Neuronal stem cell (in vitro differentiated cells): Measurements from ENCODE around the gene PDGFB. TPM values are rescaled to one million over a fixed set of nuclear protein-coding genes. Genes with fewer than 3 reads are reported as not detected.

Experiments
- DNase-seq: peaks from one replicate; pipeline ENCODE4 v3.0.0-alpha.2; 2013; ENCODE audit warnings: low spot score
- H2AFZ ChIP-seq: one replicate; pipeline ENCODE4 v1.6.1; 2013; ENCODE audit warnings: mild to moderate bottlenecking, low read length, inconsistent platforms
- H2AK5ac ChIP-seq: 2 replicates; pipeline ENCODE4 v1.6.1; 2013; ENCODE audit warnings: low read depth, mild to moderate bottlenecking, inconsistent platforms, low read length, moderate library complexity, mixed read lengths
- H2BK120ac ChIP-seq: 2 replicates; pipeline ENCODE4 v1.6.1; 2013; ENCODE audit warnings: low read depth, mild to moderate bottlenecking, inconsistent platforms, low read length, moderate library complexity, mixed read lengths
- H2BK12ac ChIP-seq: one replicate; pipeline ENCODE4 v1.6.1; 2013; ENCODE audit warnings: low read length, inconsistent platforms
- H2BK15ac ChIP-seq: 2 replicates; pipeline ENCODE4 v1.6.1; 2013; ENCODE audit warnings: mild to moderate bottlenecking, low read length, inconsistent platforms, mixed read lengths
- H2BK5ac ChIP-seq: one replicate; pipeline ENCODE4 v1.6.1; 2013; ENCODE audit warnings: inconsistent platforms, mild to moderate bottlenecking, low read length, moderate library complexity
- H3K14ac ChIP-seq: one replicate; pipeline ENCODE4 v1.6.1; 2013; ENCODE audit warnings: low read length, inconsistent platforms
- H3K18ac ChIP-seq: 2 replicates; pipeline ENCODE4 v1.6.1; 2013; ENCODE audit warnings: low read length, inconsistent platforms
- H3K23ac ChIP-seq: 2 replicates; pipeline ENCODE4 v1.6.1; 2013; ENCODE audit warnings: low read depth, mild to moderate bottlenecking, mixed read lengths, low read length, inconsistent platforms; ENCODE audit not compliant: poor library complexity
- H3K27ac ChIP-seq: replicated peaks from 3 replicates; pipeline ENCODE4 v1.5.1; 2013; ENCODE audit warnings: low read length, inconsistent platforms
- H3K27me3 ChIP-seq, 3 experiments: 2 replicates each; pipeline ENCODE4 v1.6.1; 2013; ENCODE audit warnings: low read length in 3 of 3, mild to moderate bottlenecking in 2 of 3, inconsistent platforms in 1 of 3, low read depth in 1 of 3, mixed read lengths in 1 of 3, moderate library complexity in 1 of 3; ENCODE audit not compliant: control insufficient read depth in 3 of 3, insufficient read depth in 3 of 3
- H3K36me3 ChIP-seq, 2 donors: replicated peaks in 1 of 2; 2 replicates each; pipeline ENCODE4 v1.6.1; 2013; ENCODE audit warnings: low read length in 2 of 2; ENCODE audit not compliant: control insufficient read depth in 2 of 2, insufficient read depth in 2 of 2
- H3K4ac ChIP-seq: 2 replicates; pipeline ENCODE4 v1.6.1; 2013; ENCODE audit warnings: inconsistent platforms, mild to moderate bottlenecking, low read length, moderate library complexity
- H3K4me1 ChIP-seq, 2 donors: 1 replicate in 1 of 2; 2 replicates in 1 of 2; pipeline ENCODE4 v1.6.1; 2013; ENCODE audit warnings: low read length in 2 of 2, low read depth in 1 of 2; ENCODE audit not compliant: control insufficient read depth in 2 of 2, insufficient read depth in 1 of 2
- H3K4me2 ChIP-seq: one replicate; pipeline ENCODE4 v1.6.1; 2013; ENCODE audit warnings: mild to moderate bottlenecking, low read length, inconsistent platforms; ENCODE audit not compliant: insufficient read depth, poor library complexity, severe bottlenecking
- H3K4me3 ChIP-seq, 2 donors: 2 replicates each; pipeline ENCODE4 v1.5.1; 2013; ENCODE audit warnings: low read length in 2 of 2, mild to moderate bottlenecking in 2 of 2, inconsistent platforms in 1 of 2, moderate library complexity in 1 of 2
- H3K79me1 ChIP-seq: one replicate; pipeline ENCODE4 v1.6.1; 2013; ENCODE audit warnings: low read depth, mild to moderate bottlenecking, inconsistent platforms, low read length, moderate library complexity
- H3K9ac ChIP-seq: one replicate; pipeline ENCODE4 v1.6.1; 2013; ENCODE audit warnings: mild to moderate bottlenecking, low read depth, low read length, inconsistent platforms; ENCODE audit not compliant: poor library complexity
- H3K9me3 ChIP-seq, 2 donors: replicated peaks in 1 of 2; 2 replicates each; pipeline versions ENCODE3 to v1.6.1; 2013; ENCODE audit warnings: low read length in 2 of 2, mild to moderate bottlenecking in 2 of 2, inconsistent platforms in 1 of 2, low read depth in 1 of 2, mixed read lengths in 1 of 2, moderate library complexity in 1 of 2; ENCODE audit not compliant: control insufficient read depth in 2 of 2, insufficient read depth in 1 of 2
- H4K8ac ChIP-seq: one replicate; pipeline ENCODE4 v1.6.1; 2013; ENCODE audit warnings: low read depth, mild to moderate bottlenecking, inconsistent platforms, low read length, moderate library complexity
- H4K91ac ChIP-seq: one replicate; pipeline ENCODE4 v1.6.1; 2013; ENCODE audit warnings: low read length, low read depth, mild to moderate bottlenecking, inconsistent platforms; ENCODE audit not compliant: poor library complexity
- WGBS, 2 donors: extraction: QIAGEN DNeasy Blood & Tissue Kit; methylation state at CpG; one replicate each; pipeline ENCODE4 v1.1.7; 2013; ENCODE audit warnings: missing lambda C conversion rate in 2 of 2, mixed read lengths in 1 of 2; ENCODE audit not compliant: insufficient read length in 2 of 2, insufficient replicate concordance in 1 of 2; ENCODE audit errors: extremely low coverage in 2 of 2; 5-methylcytosine and 5-hydroxymethylcytosine counted together
- polyA plus RNA-seq, 2 experiments: library from polyadenylated mRNA; stranded (reverse); fragments of 200-250 nt; gene quantifications; one replicate each; pipeline ENCODE4 v1.2.3, GENCODE V29; 2013

Gene PDGFB
- 2.6 TPM for polyA plus RNA-seq (2013, experiment 1 of 2)
- polyA plus RNA-seq (2013, experiment 2 of 2), result 2.8 TPM

DNA sequence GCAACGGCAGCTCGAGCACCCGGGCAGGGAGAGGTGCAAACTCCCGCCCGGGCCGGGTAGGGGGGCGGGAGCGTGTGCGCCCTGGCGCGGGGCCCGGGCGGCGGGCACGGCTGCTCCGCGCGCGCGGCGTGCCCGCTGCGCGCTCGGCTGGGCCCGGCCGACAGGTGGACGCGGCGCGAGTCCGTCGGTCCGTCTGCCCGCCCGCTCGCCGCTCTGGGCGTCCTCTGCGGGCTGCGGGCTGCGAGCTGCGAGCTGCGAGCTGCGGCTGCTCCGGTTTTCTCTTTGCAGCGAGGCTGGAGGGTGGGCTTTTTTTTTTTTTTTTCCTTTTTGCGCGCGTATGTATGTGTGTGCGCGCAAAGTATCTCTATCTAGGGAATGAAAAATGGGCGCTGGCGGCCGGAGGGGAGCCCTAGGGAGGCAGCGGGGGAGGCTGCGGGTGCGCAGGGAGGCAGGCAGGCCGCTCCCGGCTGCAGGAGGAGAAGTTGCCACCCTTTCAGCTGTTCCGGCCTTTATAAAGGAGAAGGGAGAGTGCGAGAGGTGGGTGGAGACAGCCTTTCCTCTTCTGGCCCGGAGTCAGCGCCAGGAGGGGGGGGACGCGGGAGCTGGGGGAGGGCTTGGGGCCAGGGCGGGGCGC lies at the start of gene PDGFB:
Gene PDGFB, minus strand, starts transcription at position 487 of the 634 bp plus-strand sequence. CDS start 1,019 bp downstream, outside the sequence.
- H3K18ac ChIP-seq, result peak within 1 kb of the TSS; percentile 96
- H2BK12ac ChIP-seq, result peak within 1 kb of the TSS; percentile 68
- peak within 1 kb of the TSS; percentile 62 for H2BK5ac ChIP-seq
- no peaks in the 10 kb centered on the region for H3K9me3 ChIP-seq
- peak within 1 kb of the TSS; percentile 95 for H3K14ac ChIP-seq
- H3K23ac ChIP-seq, result peak within 1 kb of the TSS; percentile 76
- H2AFZ ChIP-seq, result peak within 1 kb of the TSS; percentile 88
- no peak within 1 kb of the TSS for H2BK120ac ChIP-seq
- H3K4ac ChIP-seq, result no peak within 1 kb of the TSS
- no peak for DNase-seq
- no peak within 1 kb of the TSS for H4K91ac ChIP-seq
- WGBS, 2 donors, result no CpG with 5 or more reads among the region's 68 CpGs
- peaks cover 16 to 57% (median 22%) of the 10 kb centered on the region in 3 experiments for H3K27me3 ChIP-seq
- H2AK5ac ChIP-seq, result peak within 1 kb of the TSS; percentile 90
- no peak within 1 kb of the TSS for H3K27ac ChIP-seq
- peak within 1 kb of the TSS; percentile 98 for H2BK15ac ChIP-seq
- no peaks in the 10 kb centered on the region for H3K79me1 ChIP-seq
- H4K8ac ChIP-seq, result no peak within 1 kb of the TSS
- peak within 1 kb of the TSS; percentile 83 for H3K4me2 ChIP-seq
- H3K36me3 ChIP-seq, result no peaks in the 10 kb centered on the region
- H3K9ac ChIP-seq, result peak within 1 kb of the TSS; percentile 22
- H3K4me3 ChIP-seq, result peak within 1 kb of the TSS; percentile 54 to 83
- H3K4me1 ChIP-seq, result peaks cover 18 to 36% of the 10 kb centered on the region in 2 donors

DNA sequence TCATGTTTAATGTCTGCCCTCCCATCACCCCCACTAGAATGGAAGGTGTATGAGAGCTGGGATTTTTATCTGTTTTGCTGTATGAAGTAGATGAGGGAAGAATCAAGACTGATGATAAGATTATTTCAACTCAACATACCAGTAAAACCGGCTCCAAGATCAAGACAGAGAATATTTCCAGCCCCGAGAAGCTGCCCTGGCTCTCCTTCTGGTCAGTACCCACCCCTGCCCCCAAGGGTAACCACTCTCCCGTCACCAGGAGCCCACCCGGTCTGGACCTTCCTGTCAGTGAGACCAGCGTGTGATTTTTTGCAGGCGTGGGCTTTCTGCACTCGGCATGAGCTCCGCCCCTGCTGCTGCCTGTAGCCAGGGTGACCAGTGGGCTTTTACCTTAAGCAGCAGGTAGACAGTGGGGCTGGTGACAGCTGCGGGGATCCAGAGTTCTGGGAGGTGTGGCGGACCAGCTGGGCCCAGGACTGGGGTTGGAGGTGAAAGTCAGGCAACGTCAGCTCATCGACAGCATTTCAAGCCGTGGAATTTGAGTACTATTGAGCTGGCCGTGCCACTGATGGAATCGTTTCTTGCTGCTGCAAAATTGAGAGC lies 49.1 kb upstream of the PDGFB start:
- peak overlapping the region; percentile 46 for H2BK15ac ChIP-seq
- no peak overlapping the region for H2BK120ac ChIP-seq
- no peaks in the 10 kb centered on the region for H3K27me3 ChIP-seq
- H2BK5ac ChIP-seq, result peak overlapping the region; percentile 4
- H3K4me2 ChIP-seq, result no peak overlapping the region
- H3K4me1 ChIP-seq, result peaks cover 23 to 28% of the 10 kb centered on the region in 2 donors
- no peak overlapping the region for H3K9ac ChIP-seq
- H3K27ac ChIP-seq, result no peak overlapping the region
- no peaks in the 10 kb centered on the region for H3K79me1 ChIP-seq
- H3K4ac ChIP-seq, result no peak overlapping the region
- no peak overlapping the region for H4K91ac ChIP-seq
- H2AFZ ChIP-seq, result no peak overlapping the region
- H3K4me3 ChIP-seq, result no peak overlapping the region
- peak overlapping the region; percentile 73 for H2BK12ac ChIP-seq
- H3K14ac ChIP-seq, result no peak overlapping the region
- peak overlapping the region; percentile 68 for H3K18ac ChIP-seq
- no peaks in the 10 kb centered on the region for H3K36me3 ChIP-seq
- no peak overlapping the region for H3K23ac ChIP-seq
- peak overlapping the region; percentile 92 for H2AK5ac ChIP-seq
- DNase-seq, result no peak
- H4K8ac ChIP-seq, result no peak overlapping the region
- no peaks in the 10 kb centered on the region for H3K9me3 ChIP-seq
- no CpG with 5 or more reads among the region's 15 CpGs for WGBS, 2 donors

- H2AK5ac ChIP-seq, result peak overlapping the region; percentile 66
- no peak overlapping the region for H4K8ac ChIP-seq
- no peaks in the 10 kb centered on the region for H3K79me1 ChIP-seq
- H2BK5ac ChIP-seq, result peak overlapping the region; percentile 95
- WGBS, 2 donors, result no CpG with 5 or more reads among the region's 12 CpGs
- H3K4ac ChIP-seq, result no peak overlapping the region
- H2AFZ ChIP-seq, result peak overlapping the region; percentile 68
- H3K36me3 ChIP-seq, result no peaks in the 10 kb centered on the region
- H2BK120ac ChIP-seq, result no peak overlapping the region
- no peak overlapping the region for H3K23ac ChIP-seq
- H3K9me3 ChIP-seq, result no peaks in the 10 kb centered on the region
- no peak overlapping the region for H3K27ac ChIP-seq
- no peak overlapping the region for H3K4me3 ChIP-seq
- H3K4me1 ChIP-seq, result peaks cover 14 to 25% of the 10 kb centered on the region in 2 donors
- no peak overlapping the region for H3K4me2 ChIP-seq
- peak overlapping the region; percentile 47 for H2BK15ac ChIP-seq
- peak; percentile 45 for DNase-seq
- no peaks in the 10 kb centered on the region for H3K27me3 ChIP-seq
- peak overlapping the region; percentile 1 for H4K91ac ChIP-seq
- peak overlapping the region; percentile 50 for H2BK12ac ChIP-seq
- peak overlapping the region; percentile 97 for H3K18ac ChIP-seq
- no peak overlapping the region for H3K14ac ChIP-seq
- H3K9ac ChIP-seq, result no peak overlapping the region
Observed at GRCh38 chr22:39292561-39293074, 47.8 kb upstream of the PDGFB start.

- H3K4me2 ChIP-seq, result no peak overlapping the region
- H3K79me1 ChIP-seq, result no peaks in the 10 kb centered on the region
- peak overlapping the region; percentile 97 for H3K18ac ChIP-seq
- no peak overlapping the region for H2AFZ ChIP-seq
- no peak overlapping the region for H3K4me3 ChIP-seq
- no peak overlapping the region for H4K91ac ChIP-seq
- peak overlapping the region; percentile 47 for H2BK15ac ChIP-seq
- no peak overlapping the region for H3K27ac ChIP-seq
- H3K9ac ChIP-seq, result no peak overlapping the region
- peak overlapping the region; percentile 66 for H2AK5ac ChIP-seq
- no CpG with 5 or more reads among the region's 19 CpGs for WGBS, 2 donors
- no peak for DNase-seq
- H3K4me1 ChIP-seq, result peaks cover 11 to 27% of the 10 kb centered on the region in 2 donors
- no peak overlapping the region for H3K14ac ChIP-seq
- no peaks in the 10 kb centered on the region for H3K36me3 ChIP-seq
- no peaks in the 10 kb centered on the region for H3K9me3 ChIP-seq
- no peaks in the 10 kb centered on the region for H3K27me3 ChIP-seq
- no peak overlapping the region for H3K4ac ChIP-seq
- no peak overlapping the region for H3K23ac ChIP-seq
- H2BK12ac ChIP-seq, result peak overlapping the region; percentile 50
- H2BK5ac ChIP-seq, result peak overlapping the region; percentile 95
- no peak overlapping the region for H4K8ac ChIP-seq
- H2BK120ac ChIP-seq, result no peak overlapping the region
Observed at GRCh38 chr22:39292031-39292462, 47.3 kb upstream of the PDGFB start.
